PFSK-1 (cell line): ENCODE results near the gene GRIK3.

Experiments used
- POLR2AphosphoS5 ChIP-seq: IDR thresholded peaks from 2 replicates; pipeline ENCODE4 v1.6.1; 2012; ENCODE audit warnings: low read depth, mild to moderate bottlenecking, control low read depth, low read length, moderate library complexity
- SIN3A ChIP-seq: IDR thresholded peaks from 2 replicates; pipeline ENCODE4 v1.6.1; 2012; ENCODE audit warnings: mild to moderate bottlenecking, low read length, moderate library complexity, borderline replicate concordance; ENCODE audit not compliant: insufficient read depth
- TAF1 ChIP-seq: IDR thresholded peaks from 2 replicates; pipeline ENCODE4 v1.6.1; 2012; ENCODE audit warnings: low read length, control low read depth, borderline replicate concordance; ENCODE audit not compliant: insufficient read depth
- TF ChIP-seq, protein P1 (sequence below), 2 experiments: IDR thresholded peaks; 2 replicates each; pipeline versions ENCODE4 v1.6.1 to v1.8.0; 2011 to 2012; ENCODE audit warnings: low read depth in 2 of 2, low read length in 2 of 2, control low read depth in 1 of 2, inconsistent platforms in 1 of 2, mild to moderate bottlenecking in 1 of 2, moderate library complexity in 1 of 2; ENCODE audit not compliant: insufficient read depth in 1 of 2

DNA sequence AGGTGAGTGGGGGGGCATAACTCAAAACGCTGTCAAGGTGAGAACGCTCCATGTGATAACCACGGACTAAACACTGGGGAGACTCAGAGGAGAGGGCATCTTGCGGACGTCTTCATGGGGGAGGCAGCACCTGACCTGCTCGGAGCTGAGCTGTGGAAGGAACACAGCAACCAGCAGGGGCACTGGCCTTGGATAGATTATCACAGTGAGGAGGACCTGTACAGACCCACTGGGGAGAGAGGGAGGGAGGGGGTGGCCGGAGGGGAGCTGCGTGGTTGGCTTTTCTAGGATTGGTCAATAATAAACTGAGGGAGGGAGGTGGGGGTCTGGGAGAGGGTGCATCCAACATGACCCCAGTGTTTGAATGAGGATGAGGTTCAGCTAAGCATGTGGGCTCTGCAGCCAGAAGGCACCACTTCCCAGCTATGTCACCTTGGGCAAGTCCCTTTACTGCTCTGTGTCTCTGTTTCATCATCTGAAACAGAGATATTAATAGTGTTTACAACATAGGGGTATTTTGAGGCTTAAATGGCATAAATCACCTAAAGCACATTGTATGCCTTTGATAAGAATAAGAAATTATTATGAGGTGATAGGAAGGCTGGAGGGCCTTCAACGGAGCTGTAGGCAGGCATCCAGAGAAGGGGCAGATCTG is 123.3 kb downstream of the GRIK3 start:
- TF ChIP-seq, protein P1, sequence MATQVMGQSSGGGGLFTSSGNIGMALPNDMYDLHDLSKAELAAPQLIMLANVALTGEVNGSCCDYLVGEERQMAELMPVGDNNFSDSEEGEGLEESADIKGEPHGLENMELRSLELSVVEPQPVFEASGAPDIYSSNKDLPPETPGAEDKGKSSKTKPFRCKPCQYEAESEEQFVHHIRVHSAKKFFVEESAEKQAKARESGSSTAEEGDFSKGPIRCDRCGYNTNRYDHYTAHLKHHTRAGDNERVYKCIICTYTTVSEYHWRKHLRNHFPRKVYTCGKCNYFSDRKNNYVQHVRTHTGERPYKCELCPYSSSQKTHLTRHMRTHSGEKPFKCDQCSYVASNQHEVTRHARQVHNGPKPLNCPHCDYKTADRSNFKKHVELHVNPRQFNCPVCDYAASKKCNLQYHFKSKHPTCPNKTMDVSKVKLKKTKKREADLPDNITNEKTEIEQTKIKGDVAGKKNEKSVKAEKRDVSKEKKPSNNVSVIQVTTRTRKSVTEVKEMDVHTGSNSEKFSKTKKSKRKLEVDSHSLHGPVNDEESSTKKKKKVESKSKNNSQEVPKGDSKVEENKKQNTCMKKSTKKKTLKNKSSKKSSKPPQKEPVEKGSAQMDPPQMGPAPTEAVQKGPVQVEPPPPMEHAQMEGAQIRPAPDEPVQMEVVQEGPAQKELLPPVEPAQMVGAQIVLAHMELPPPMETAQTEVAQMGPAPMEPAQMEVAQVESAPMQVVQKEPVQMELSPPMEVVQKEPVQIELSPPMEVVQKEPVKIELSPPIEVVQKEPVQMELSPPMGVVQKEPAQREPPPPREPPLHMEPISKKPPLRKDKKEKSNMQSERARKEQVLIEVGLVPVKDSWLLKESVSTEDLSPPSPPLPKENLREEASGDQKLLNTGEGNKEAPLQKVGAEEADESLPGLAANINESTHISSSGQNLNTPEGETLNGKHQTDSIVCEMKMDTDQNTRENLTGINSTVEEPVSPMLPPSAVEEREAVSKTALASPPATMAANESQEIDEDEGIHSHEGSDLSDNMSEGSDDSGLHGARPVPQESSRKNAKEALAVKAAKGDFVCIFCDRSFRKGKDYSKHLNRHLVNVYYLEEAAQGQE (IDR thresholded peaks at IDR 0.05; ENCODE audit: insufficient read depth in 1 of 2, low read depth in 2 of 2, low read length in 2 of 2), result no peak
- TF ChIP-seq POLR2AphosphoS5 (no peak), TAF1 (no peak), SIN3A (no peak)
